ENCODE results near the gene PNN.
"Not testable (repeated sequence)": the region's sequence is repeated elsewhere in the genome, so short reads cannot be mapped to it uniquely, and the experiment has no call there.

PNN gene

DNA sequence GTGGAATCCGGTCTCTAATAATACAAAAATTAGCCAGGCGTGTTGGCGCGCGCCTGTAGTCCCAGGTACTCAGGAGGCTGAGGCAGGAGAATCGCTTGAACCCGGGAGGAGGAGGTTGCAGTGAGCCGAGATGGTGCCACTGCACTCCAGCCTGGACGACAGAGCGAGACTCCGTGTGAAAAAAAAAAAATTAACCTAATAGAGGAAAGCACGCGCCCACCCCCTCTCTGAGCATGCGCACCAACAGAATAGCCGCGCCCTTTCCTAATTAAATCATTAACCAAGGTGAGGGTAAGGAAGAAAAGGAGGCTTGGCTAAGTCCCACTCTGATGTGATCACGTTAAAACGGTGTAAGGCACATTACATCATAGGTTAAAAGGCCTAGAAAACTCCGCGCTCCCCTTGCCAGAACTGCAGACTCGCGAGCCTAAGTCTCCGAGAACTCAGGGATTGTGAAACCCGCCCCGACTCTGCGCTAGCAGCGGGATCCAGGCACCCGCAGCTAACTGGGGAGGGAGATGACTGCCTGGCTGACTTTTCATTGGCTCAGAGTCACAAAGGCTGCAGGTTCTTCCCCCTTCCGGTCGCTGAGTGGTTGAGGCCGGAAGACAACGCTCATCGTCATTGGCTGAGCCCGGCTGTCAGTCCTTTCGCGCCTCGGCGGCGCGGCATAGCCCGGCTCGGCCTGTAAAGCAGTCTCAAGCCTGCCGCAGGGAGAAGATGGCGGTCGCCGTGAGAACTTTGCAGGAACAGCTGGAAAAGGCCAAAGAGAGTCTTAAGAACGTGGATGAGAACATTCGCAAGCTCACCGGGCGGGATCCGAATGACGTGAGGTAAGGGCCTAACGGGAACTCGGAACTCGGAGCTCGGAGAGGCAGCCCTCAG lies at the start of gene PNN:
TSS of gene PNN (plus strand) at position 695 of the 885 bp plus-strand sequence. CDS start at position 721, 26 bp downstream.
- peak within 1 kb of the TSS; percentile 99 for H3K4me3 ChIP-seq (ENCODE audit: low read depth, low read length)

DNA sequence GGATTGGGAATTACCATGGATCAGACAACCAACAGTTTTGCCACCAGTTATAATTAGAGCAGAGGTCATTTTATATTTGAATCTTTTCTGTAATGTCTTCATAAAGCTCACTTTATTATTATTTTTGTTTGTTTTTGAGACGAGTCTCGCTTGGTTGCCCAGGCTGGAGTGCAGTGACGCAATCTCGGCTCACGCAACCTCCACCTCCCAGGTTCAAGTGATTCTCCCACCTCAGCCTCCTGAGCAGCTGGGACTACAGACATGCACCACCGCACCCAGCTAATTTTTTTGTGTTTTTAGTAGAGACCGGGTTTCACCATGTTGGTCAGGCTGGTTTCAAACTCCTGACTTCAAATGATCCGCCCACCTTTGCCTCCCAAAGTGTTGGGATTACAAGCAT lies 37.2 kb upstream of the PNN start:
- H3K4me3 ChIP-seq (ENCODE audit: low read depth, low read length): not testable (repeated sequence)

DNA sequence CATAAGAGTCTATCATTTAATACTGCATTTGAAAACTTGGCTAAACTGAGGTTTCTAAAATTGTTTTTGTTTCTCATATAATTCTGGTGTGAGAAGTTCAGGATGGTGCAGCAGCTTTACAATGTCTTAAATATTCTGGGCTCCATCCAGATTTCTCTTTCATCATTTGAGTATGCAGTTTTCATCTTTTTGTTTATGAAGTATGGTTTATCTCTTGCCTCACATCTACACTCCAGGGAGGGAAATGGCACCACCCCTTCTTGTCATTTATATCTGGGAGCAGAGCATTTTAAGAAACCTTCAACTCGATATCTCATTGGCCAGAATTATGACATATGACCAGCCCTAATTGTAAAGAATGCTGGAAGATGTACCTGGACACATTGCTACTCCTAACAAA lies 36.6 kb upstream of the PNN start:
- H3K4me3 ChIP-seq (ENCODE audit: low read depth, low read length): no peak overlapping the region

DNA sequence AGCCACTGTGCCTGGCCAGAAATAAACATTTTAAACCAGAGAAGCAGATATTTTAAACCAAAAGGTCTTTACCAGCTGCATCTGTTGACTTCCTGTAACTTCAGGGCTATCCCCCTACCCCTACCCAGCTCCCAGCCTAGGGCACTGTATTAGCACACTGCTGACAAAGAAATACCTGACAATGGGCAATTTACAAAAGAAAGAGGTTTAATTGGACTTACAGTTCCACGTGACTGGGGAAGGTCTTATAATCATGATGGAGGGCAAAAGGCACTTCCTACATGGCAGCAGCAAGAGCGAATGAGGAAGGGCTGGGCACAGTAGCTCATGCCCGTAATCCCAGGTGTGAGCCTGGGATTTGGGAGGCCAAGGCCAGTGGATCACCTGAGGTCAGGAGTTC lies 34.9 kb upstream of the PNN start:
- no peak overlapping the region for H3K4me3 ChIP-seq (ENCODE audit: low read depth, low read length)

DNA sequence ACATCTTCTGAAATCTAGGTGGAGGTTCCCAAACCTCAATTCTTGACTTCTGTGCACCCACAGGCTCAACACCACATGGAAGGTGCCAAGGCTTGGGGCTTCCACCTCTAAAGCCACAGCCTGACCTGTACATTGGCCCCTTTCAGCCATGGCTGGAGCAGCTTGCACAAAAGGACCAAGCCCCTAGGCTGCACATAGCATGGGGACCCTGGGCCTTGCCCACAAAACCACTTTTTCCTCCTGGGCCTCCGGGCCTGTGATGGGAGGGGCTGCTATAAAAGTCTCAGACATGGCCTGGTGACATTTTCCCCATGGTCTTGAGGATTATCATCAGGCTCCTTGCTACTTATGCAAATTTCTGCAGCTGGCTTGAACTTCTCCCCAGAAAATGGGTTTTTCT lies 33.4 kb upstream of the PNN start:
- H3K4me3 ChIP-seq (ENCODE audit: low read depth, low read length): not testable (repeated sequence)

DNA sequence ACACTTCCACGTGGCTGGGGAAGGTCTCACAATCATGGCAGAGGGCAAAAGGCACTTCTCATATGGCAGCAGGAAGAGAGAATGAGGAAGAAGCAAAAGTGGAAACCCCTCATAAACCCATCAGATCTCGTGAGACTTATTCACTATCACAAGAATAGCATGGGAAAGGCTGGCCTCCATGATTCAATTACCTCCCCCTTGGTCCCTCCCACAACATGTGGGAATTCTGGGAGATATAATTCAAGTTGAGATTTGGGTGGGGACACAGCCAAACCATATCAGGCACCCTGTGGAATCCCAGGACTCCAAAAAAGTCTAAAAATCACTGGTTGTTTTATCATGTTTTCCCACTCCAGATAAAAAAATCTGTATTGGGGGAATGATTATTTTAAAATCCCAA lies 31.8 kb upstream of the PNN start:
- not testable (repeated sequence) for H3K4me3 ChIP-seq (ENCODE audit: low read depth, low read length)

DNA sequence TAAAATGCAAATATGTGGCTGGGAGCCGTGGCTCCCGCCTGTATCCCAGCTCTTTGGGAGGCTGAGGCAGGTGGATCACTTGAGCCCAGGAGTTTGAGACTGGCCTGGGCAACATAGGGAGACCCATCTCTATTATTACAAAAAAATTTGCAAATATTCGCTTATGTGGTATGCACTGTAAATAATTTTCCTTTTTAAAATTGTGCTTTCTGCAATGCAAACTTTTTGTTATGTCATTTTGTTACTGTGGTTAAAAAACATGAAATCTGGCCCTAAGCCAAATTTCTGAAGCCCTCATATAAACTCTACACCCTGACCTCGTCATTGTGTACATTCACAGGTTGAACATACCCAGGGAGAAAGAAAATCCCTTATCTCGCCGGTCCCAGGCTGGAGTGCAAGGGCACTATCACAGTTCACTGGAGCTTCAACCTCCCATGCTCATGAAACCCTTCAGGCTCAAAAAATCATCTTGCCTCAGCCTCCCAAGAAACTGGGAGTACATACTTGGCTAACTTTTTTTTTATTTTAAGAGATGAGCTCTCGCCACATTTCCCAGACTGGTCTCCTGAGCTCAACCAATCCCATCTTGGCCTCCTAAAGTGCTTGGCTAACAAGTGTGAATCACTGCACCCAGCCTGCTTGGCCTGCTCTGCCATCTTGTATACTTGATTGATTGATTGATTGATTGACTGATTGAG lies 29.6 kb upstream of the PNN start:
- no peak overlapping the region for H3K4me3 ChIP-seq (ENCODE audit: low read depth, low read length)

DNA sequence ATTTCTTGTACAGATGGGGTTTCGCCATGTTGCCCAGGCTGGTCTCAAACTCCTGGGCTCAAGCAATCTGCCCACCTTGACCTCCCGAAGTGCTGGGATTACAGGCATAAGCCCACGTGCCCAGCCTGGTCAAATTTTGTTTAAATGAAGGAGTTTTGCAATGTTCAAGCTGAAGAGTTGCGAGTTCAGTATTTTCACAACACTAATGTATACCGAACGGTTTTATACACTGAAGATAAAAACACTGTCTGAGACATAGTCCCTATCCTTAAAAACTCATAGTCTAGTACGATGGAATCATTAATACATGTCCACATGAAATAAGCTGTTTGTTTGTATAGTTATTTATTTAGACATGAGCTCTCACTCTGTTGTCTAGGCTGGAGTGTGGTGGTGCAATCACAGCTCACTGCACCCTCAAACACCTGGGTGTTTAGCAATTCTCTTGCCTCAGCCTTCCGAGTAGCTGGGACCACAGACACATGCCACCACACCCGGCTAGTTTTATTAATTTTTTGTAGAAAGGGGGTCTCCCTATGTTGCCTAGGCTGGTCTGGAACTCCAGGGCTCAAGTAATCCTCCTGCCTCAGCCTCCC lies 20.4 kb upstream of the PNN start:
- no peak overlapping the region for H3K4me3 ChIP-seq (ENCODE audit: low read depth, low read length)

DNA sequence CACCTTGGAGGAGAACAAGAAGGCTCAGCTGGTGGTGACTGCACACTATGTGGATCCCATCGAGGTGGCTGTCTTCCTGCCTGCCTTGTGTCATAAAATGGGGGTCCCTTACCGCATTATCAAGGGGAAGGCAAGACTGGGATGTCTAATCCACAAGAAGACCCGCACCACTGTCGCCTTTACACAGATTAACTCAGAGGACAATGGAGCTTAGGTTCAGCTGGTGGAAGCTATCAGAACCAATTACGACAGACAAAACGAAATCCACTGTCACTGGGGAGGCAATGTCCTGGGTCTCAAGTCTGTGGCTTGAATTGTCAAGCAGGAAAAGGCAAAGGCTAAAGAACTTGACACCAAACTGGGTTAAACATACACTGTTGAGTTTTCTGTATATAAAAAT lies 17.6 kb upstream of the PNN start:
- no peak overlapping the region for H3K4me3 ChIP-seq (ENCODE audit: low read depth, low read length)

DNA sequence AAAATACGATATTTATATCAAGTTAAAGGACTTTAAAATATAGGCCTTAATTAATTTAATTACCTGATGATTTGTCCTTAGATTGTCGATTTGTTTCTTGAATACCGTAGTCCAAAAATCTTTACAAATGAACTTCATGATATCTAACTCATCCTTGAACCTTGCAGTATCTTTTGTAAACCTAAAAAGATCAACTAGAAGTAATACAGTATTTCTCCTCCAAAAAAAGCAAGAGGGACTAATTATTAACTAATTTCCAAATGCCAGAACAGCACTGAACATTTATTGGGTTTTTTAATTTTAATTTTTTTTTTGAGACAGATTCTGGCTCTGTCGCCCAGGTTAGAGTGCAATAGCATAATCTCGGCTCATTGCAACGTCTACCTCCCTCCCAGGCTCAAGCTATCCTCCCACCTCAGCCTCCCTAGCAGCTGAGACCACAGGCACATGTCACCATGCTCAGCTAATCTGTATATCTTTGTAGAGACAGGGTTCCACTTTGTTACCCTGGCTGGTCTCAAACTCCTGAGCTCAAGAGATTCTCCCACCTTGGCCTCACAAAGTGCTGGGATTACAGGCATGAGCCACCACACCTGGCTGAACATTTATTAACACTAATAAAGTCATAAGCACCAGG lies 16.7 kb upstream of the PNN start:
- no peak overlapping the region for H3K4me3 ChIP-seq (ENCODE audit: low read depth, low read length)

DNA sequence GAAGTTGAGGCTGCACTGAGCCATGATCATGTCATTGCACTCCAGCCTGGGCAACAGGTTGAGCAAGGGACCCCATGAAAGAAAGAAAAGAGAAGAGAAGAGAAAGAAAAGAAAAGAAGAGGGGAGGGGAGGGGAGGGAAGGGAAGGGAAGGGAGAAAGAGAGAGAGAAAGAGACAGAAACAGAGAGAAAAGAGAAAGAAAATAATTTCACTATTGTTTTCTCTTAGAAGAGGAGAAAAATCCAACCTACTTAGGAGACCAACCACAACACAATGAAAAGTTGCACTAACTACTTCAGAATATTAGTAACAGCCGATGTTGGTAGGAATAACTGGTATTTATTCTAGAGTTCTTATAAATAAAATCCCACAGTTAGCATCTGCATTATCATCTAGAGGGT lies 14.6 kb upstream of the PNN start:
- no peak overlapping the region for H3K4me3 ChIP-seq (ENCODE audit: low read depth, low read length)

DNA sequence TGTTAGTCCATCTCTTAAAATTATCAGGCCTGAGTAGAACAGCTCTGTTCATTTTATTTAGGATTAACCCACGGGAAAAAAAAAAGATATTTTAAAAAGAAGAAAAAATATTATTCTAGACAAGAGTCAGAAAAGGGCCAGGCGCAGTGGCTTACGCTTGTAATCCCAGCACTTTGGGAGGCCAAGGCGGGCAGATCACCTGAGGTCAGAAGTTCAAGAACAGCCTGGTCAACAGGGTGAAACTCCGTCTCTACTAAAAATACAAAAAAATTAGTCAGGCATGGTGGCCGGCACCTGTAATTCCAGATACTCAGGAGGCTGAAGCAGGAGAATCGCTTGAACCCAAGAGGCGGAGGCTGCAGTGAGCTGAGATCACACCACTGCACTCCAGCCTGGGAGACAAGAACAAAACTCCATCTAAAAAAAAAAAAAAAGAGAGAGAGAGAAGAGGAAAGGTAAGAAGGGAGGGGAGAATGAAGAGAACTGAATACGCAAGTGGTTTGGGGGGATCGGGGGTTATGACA lies 7.2 kb upstream of the PNN start:
- not testable (repeated sequence) for H3K4me3 ChIP-seq (ENCODE audit: low read depth, low read length)

DNA sequence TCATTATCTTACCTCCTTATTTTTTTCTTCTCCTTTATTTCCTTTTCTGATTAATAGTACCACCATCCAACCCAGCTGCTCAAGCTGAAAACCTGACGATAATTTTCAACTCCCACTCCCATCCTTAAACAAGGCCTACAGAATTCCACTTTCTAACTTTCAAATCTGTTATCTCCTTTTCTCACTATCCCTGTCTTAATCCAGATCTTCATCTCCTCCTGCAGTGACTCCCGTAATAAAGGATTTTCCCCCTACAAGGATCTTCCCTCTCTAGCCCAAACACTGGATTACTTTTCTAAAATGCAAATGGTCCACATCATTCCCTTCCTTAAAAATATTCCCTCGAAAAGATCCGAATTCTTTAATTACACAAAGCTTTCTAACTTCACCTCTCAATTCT lies 6.5 kb upstream of the PNN start:
- H3K4me3 ChIP-seq (ENCODE audit: low read depth, low read length): no peak overlapping the region

DNA sequence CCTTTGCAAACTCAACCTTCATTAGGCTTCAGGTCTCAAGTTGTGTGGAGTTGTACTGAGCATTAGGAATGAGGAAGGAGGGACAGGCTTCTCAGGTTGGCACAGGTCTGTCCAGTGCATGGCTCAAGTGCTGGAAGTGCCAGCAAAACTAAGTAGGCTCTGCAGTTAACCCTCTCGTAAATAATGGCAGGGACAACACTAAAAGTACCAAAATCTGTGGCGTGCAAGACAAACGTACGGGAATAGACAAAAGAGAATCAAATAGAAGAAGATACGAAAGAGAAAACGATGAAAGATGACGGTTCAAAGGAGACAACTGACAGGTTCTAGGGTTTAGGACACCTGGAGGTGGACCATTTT lies 5.5 kb upstream of the PNN start:
- H3K4me3 ChIP-seq (ENCODE audit: low read depth, low read length): peak overlapping the region; percentile 99

DNA sequence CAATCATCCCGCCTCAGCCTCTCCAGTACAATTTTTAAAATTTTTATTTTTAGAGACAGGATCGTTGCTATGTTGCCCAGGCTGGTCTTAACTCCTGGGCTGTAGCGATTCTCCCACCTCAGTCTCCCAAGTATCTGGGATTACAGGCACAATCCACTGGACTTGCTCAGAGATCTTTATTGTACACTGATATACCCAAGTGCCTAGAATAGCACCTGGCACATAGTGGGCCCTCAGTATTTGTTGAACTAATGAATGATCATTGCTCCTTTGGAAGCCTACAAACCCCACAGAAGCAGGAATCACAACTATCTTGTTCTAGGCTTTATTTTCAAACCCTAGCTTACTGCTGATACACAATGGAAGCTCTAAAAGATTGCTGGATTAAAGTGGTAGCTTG lies 1.9 kb upstream of the PNN start:
- no peak overlapping the region for H3K4me3 ChIP-seq (ENCODE audit: low read depth, low read length)

DNA sequence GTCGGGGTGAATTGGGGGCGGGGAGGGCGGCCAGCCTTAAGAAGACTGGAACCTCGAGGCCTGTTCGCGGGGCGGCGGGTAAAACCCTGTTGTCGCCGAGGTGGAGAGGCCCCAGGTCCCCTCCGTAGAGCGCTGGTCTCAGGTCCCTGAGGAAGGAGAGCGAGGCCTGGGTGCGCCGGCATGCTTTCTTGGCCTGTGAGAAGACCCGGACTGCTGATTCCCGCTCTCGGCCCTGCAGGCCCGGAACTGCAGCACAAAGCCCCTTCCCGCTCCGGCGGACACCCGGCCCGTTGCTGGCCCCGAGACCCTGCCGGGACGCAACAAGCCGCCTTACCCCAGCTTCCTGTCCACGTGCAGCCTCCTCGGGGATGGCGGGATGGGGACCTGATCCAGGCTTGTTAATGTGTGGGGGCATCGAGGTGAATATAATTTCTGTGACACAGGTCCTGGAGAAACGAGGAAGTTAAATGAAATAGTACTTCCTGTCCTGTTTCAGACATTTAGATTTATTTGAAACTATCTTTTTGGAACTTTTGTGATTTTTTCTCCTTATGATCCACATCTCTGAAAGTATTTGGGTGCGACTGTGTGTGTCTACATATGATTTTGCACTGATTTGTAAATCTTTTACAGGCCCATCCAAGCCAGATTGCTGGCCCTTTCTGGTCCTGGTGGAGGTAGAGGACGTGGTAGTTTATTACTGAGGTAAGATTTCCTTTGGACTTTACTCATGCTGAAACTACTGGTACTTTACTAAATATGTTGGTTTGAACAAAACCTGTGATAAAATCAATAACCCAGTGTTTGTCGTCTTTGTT lies 600 bp downstream of the PNN start:
- peak overlapping the region; percentile 99 for H3K4me3 ChIP-seq (ENCODE audit: low read depth, low read length)

DNA sequence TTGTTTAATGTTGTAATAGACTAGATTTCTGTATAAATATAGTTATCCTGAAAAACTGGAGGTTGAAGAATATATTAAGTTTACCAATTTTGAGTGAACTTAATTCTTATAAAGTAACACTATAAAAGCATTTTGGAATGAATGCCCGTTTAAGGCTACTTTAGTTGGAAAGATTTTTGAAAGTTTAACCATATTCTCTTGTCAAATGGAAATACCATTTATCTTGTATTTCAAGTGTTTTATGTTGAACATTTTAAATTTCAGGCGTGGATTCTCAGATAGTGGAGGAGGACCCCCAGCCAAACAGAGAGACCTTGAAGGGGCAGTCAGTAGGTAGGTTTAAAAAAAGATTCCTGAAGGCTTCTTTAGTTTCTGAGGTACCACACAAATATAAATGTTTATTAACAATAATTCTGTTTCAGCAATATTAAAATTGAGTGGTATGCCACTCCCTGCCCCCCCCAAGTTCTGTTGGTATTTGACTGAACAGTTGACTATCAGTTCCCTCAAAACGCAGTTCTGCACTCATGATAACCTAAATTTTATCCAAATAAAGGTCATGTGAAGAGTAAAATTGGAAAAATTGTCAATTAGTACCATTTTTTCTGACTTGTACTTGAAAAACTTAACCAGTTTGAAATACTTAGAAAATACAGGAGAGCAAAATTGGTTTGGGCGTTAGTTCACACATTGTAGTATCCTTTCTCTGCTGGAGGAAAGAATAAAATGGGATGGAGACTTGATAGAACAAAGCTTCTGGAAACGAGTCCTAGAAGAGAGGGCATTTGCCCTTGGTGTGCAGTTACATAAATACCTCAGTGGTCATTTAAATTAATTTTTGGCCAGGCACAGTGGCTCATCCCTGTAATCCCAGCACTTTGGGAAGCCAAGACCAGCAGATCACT lies 1.5 kb downstream of the PNN start:
- peak overlapping the region; percentile 99 for H3K4me3 ChIP-seq (ENCODE audit: low read depth, low read length)

DNA sequence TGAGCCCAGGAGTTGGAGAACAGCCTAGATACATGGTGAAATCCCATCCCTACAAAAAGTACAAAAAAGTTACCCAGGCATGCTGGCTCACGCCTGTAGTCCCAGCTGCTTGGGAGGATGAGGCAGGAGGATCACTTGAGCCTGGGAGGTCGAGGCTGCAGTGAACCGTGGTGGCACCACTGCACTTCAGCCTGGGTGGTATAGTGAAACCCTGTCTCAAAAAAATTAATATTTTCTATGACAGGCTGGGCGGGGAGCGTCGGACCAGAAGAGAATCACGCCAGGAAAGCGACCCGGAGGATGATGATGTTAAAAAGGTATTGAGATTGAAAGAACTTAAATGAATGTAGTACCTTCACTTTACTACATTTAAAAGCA lies 2.1 kb downstream of the PNN start:
- no peak overlapping the region for H3K4me3 ChIP-seq (ENCODE audit: low read depth, low read length)

DNA sequence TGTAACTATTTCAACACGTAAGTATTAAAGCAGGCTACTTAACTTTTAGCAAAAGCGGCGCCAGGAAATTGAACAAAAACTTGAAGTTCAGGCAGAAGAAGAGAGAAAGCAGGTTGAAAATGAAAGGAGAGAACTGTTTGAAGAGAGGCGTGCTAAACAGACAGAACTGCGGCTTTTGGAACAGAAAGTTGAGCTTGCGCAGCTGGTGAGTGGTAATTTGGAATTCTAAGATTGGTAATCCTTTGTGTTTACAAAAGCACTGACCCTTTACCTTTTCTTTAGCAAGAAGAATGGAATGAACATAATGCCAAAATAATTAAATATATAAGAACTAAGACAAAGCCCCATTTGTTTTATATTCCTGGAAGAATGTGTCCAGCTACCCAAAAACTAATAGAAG lies 4.0 kb downstream of the PNN start:
- H3K4me3 ChIP-seq (ENCODE audit: low read depth, low read length): no peak overlapping the region

DNA sequence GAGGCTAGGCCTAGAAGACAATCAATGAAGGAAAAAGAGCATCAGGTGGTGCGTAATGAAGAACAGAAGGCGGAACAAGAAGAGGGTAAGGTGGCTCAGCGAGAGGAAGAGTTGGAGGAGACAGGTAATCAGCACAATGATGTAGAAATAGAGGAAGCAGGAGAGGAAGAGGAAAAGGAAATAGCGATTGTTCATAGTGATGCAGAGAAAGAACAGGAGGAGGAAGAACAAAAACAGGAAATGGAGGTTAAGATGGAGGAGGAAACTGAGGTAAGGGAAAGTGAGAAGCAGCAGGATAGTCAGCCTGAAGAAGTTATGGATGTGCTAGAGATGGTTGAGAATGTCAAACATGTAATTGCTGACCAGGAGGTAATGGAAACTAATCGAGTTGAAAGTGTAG lies 5.5 kb downstream of the PNN start:
- H3K4me3 ChIP-seq (ENCODE audit: low read depth, low read length): no peak overlapping the region
